ENCODE data around the gene EFL1. TPM values are rescaled to one million over a fixed set of nuclear protein-coding genes. Genes with fewer than 3 reads are reported as not detected.

EFL1 gene
- total and polyA plus RNA-seq, 2 of the 8 experiments (the other 6 are each of a cell fraction or from before 2014, with no cell fraction given), result 10.8 to 31.5 TPM

GRCh38 chr15:82132096-82132495 lies 130.4 kb downstream of the EFL1 start:
- POLR2A ChIA-PET (ENCODE audit: partially characterized antibody), result no interaction called here
- Histone ChIP-seq H2BK12ac (ENCODE audit: low read depth, low read length) (no peak overlapping the region), H3K27ac (ENCODE audit: low read depth, low read length) (no peak overlapping the region), H4K8ac (ENCODE audit: extremely low read depth, insufficient read depth, low read length) (no peak overlapping the region), H3K27me3 (replicated peaks in 1 of 4; ENCODE audit: control insufficient read depth in 3 of 4, extremely low read depth in 1 of 4, insufficient read depth in 3 of 4, low read length in 3 of 4) (no peaks in the 10 kb centered on the region), H3K14ac (ENCODE audit: insufficient read length) (no peak overlapping the region), H2BK20ac (ENCODE audit: low read length) (no peak overlapping the region), H3K4ac (replicated peaks; ENCODE audit: insufficient read length, low read depth, low read length) (no peak overlapping the region), H3K9ac (replicated peaks in 1 of 4; ENCODE audit: extremely low read depth in 1 of 4, low read depth in 3 of 4, low read length in 3 of 4) (0 out of 7 replicates have a peak overlapping the region, but pooled peaks of 1 of the 4 experiments have one; percentile 12), H3K4me2 (ENCODE audit: insufficient read depth in 1 of 2, low read depth in 2 of 2, low read length in 2 of 2) (no peak overlapping the region), H2BK5ac (ENCODE audit: low read depth, low read length) (no peak overlapping the region), H2BK15ac (ENCODE audit: low read length) (no peak overlapping the region), H2AFZ (ENCODE audit: low read length) (no peak overlapping the region), H3K18ac (ENCODE audit: extremely low read depth, low read length) (no peak overlapping the region), H3K9me3 (ENCODE audit: insufficient read depth in 2 of 2, low read depth in 1 of 2, low read length in 1 of 2) (no peaks in the 10 kb centered on the region), H4K91ac (replicated peaks; ENCODE audit: insufficient read length, low read length) (no peak overlapping the region), H3K4me3 (ENCODE audit: extremely low read depth in 1 of 4, insufficient read depth in 2 of 4, low read depth in 3 of 4, low read length in 4 of 4) (no peak overlapping the region), H4K20me1 (replicated peaks in 1 of 2; ENCODE audit: control insufficient read depth in 1 of 2, insufficient read depth in 2 of 2, low read length in 2 of 2) (no peaks in the 10 kb centered on the region), H3K79me1 (ENCODE audit: low read depth, low read length) (no peaks in the 10 kb centered on the region), H2BK120ac (replicated peaks; ENCODE audit: low read depth, low read length) (no peak overlapping the region), H3K23me2 (ENCODE audit: low read depth, low read length) (no peaks in the 10 kb centered on the region), H3K4me1 (replicated peaks in 1 of 4; ENCODE audit: control insufficient read depth in 3 of 4, insufficient read depth in 4 of 4, low read length in 3 of 4) (no peaks in the 10 kb centered on the region), H3K56ac (replicated peaks; ENCODE audit: insufficient read length, low read depth, low read length) (no peak overlapping the region), H4K5ac (ENCODE audit: insufficient read length, low read depth, low read length) (no peak overlapping the region), H3K36me3 (ENCODE audit: control insufficient read depth in 2 of 4, insufficient read depth in 4 of 4, low read length in 3 of 4) (peaks cover 0 to 4% (median 4%) of the 10 kb centered on the region in 4 experiments; a peak in 3 of 8 replicates), H3K23ac (ENCODE audit: insufficient read length) (no peak overlapping the region), H2AK5ac (ENCODE audit: low read depth, low read length) (no peak overlapping the region), H3K79me2 (ENCODE audit: control insufficient read depth in 1 of 2, insufficient read depth in 2 of 2, low read length in 2 of 2) (no peaks in the 10 kb centered on the region)
- DNase-seq (ENCODE audit: low read depth in 1 of 2, low spot score in 2 of 2) (no peak), FAIRE-seq (no peak)
- no peak for TF ChIP-seq CBX5 (IDR thresholded peaks at IDR 0.05; ENCODE audit: low read depth, low read length)
- no peak for TF ChIP-seq TAF7 (optimal IDR thresholded peaks at IDR 0.05; ENCODE audit: borderline replicate concordance, low read depth, low read length)
- TF ChIP-seq SIRT6 (IDR thresholded peaks at IDR 0.05; ENCODE audit: low read length), result no peak
- no peak for TF ChIP-seq SAP30 (IDR thresholded peaks at IDR 0.05; ENCODE audit: insufficient read depth, insufficient replicate concordance, low read length)
- no peak for TF ChIP-seq CEBPB (IDR thresholded peaks at IDR 0.05; ENCODE audit: low read depth, low read length)
- CTCF ChIA-PET (ENCODE audit: partially characterized antibody), result interaction anchor here (0.6 kb wide), 1 partner anchor 23 kb away, joined by 3 read pairs; no protein-coding TSS in a partner anchor
- 96% methylated on average over 6 of the region's 6 CpGs; no CpG with 5 or more reads in 1 of the 2 experiments for WGBS, 2 experiments (ENCODE audit: extremely low coverage in 1 of 2, insufficient coverage in 1 of 2, insufficient read length in 1 of 2, insufficient replicate concordance in 2 of 2, low coverage in 1 of 2, low lambda C conversion rate in 2 of 2, missing lambda C conversion rate in 1 of 2)
